GM12878 (cell line): Measurements from ENCODE around the gene CPNE4. TPM values are rescaled to one million over a fixed set of nuclear protein-coding genes. Genes with fewer than 3 reads are reported as not detected.

Source experiments
- ATAC-seq: fragments of 200-7000 bp; cut with Tn5 transposase; 3 replicates; pipeline ENCODE4 v1.9.1; 2020; ENCODE audit warnings: mild to moderate bottlenecking, moderate library complexity
- BruUV-seq: library from RNA; stranded (reverse); fragments of 400-500 nt; replicated peaks from 2 replicates; lab custom pipeline; 2021; lab: Mats Ljungman, UMichigan
- CTCF ChIA-PET: fragments of 300-600 bp; sonication (Branson Sonifier 250); formaldehyde crosslinking; extraction: SDS; loops from one replicate; lab custom pipeline; 2021; ENCODE audit warnings: inconsistent platforms; lab: Yijun Ruan, JAX
- POLR2A ChIA-PET: fragments of 350-600 bp; formaldehyde crosslinking; extraction: SDS; loops from one replicate; lab custom pipeline; 2021; ENCODE audit warnings: inconsistent platforms; lab: Charles Lee
- RAD21 ChIA-PET: fragments of 300-600 bp; sonication (Branson Sonifier 250); formaldehyde crosslinking; loops from one replicate; lab custom pipeline; 2023; ENCODE audit warnings: antibody characterized with exemption; ENCODE audit not compliant: unreplicated experiment; lab: Charles Lee
- SMC1A ChIA-PET: fragments of 300-600 bp; sonication (Branson Sonifier 250); formaldehyde crosslinking; loops from one replicate; lab custom pipeline; 2023; ENCODE audit not compliant: unreplicated experiment, uncharacterized antibody; lab: Charles Lee
- DNase-seq: peaks from one replicate; pipeline ENCODE4 v3.0.0-alpha.2; 2011; ENCODE audit warnings: low read depth, low spot score
- FAIRE-seq: peaks from 3 replicates; lab custom pipeline; 2011; peaks lifted over from hg19 to GRCh38; lab: Jason Lieb, UNC
- H2AFZ ChIP-seq: 2 replicates; pipeline ENCODE4 v1.6.0; 2011; ENCODE audit warnings: low read depth, low read length, control low read depth; ENCODE audit not compliant: control insufficient read depth
- H3K27ac ChIP-seq: 2 replicates; pipeline ENCODE4 v1.5.1; 2011; ENCODE audit warnings: control low read depth; ENCODE audit not compliant: control insufficient read depth, insufficient read depth
- H3K27me3 ChIP-seq, 2 experiments: replicated peaks in 1 of 2; 2 replicates each; pipeline versions ENCODE4 v1.6.0 to v1.6.1; 2011; ENCODE audit warnings: low read length in 1 of 2; ENCODE audit not compliant: control insufficient read depth in 2 of 2, insufficient read depth in 2 of 2
- H3K36me3 ChIP-seq, 2 experiments: 2 replicates each; pipeline ENCODE4 v1.5.1; 2011; ENCODE audit warnings: low read length in 1 of 2; ENCODE audit not compliant: control insufficient read depth in 2 of 2, insufficient read depth in 2 of 2
- H3K4me1 ChIP-seq: 2 replicates; pipeline ENCODE4 v1.6.1; 2011; ENCODE audit warnings: mild to moderate bottlenecking, low read length, moderate library complexity, mixed read lengths; ENCODE audit not compliant: control insufficient read depth, insufficient read depth
- H3K4me2 ChIP-seq: 2 replicates; pipeline ENCODE4 v1.6.0; 2011; ENCODE audit warnings: control low read depth; ENCODE audit not compliant: control insufficient read depth, insufficient read depth
- H3K4me3 ChIP-seq: fragments of 200-600 bp; sonication (generic); 2 replicates; pipeline ENCODE4 v1.5.1; 2016
- H3K79me2 ChIP-seq: 2 replicates; pipeline ENCODE4 v1.6.0; 2011; ENCODE audit warnings: low read length; ENCODE audit not compliant: control insufficient read depth, insufficient read depth
- H3K9ac ChIP-seq: 2 replicates; pipeline ENCODE4 v1.8.0; 2011; ENCODE audit warnings: low read length, control low read depth, mixed read lengths; ENCODE audit not compliant: control insufficient read depth, insufficient read depth
- H3K9me3 ChIP-seq: replicated peaks from 3 replicates; pipeline ENCODE4 v1.5.1; 2011; ENCODE audit warnings: mild to moderate bottlenecking, low read length; ENCODE audit not compliant: control insufficient read depth, insufficient read depth
- H4K20me1 ChIP-seq: 2 replicates; pipeline ENCODE4 v1.6.0; 2011; ENCODE audit not compliant: control insufficient read depth, insufficient read depth
- BCL3 ChIP-seq: IDR thresholded peaks from 2 replicates; pipeline ENCODE4 v1.6.1; 2011; ENCODE audit warnings: borderline replicate concordance, low read depth, mild to moderate bottlenecking, moderate library complexity, low read length; ENCODE audit not compliant: insufficient read depth, poor library complexity, severe bottlenecking
- CTCF ChIP-seq, 3 experiments: IDR thresholded peaks in 2 of 3; conservative IDR thresholded peaks in 1 of 3; 2 replicates each; pipeline ENCODE4 v1.5.1; 2011; ENCODE audit warnings: low read depth in 3 of 3, low read length in 3 of 3, mild to moderate bottlenecking in 3 of 3, control low read depth in 2 of 3, moderate library complexity in 2 of 3, inconsistent platforms in 1 of 3, mixed read lengths in 1 of 3; ENCODE audit not compliant: control insufficient read depth in 2 of 3, insufficient read depth in 1 of 3; ENCODE audit errors: extremely low read depth in 1 of 3
- EP300 ChIP-seq, 2 experiments: fragments of 150-350 bp in 1 of 2; IDR thresholded peaks; 2 replicates each; pipeline ENCODE4 v1.6.1; 2011 to 2012; ENCODE audit warnings: low read depth in 2 of 2, low read length in 2 of 2, borderline replicate concordance in 1 of 2, improper control_type of control experiment in 1 of 2, inconsistent platforms in 1 of 2; ENCODE audit not compliant: control insufficient read depth in 1 of 2
- RAD21 ChIP-seq: IDR thresholded peaks from 2 replicates; pipeline ENCODE4 v1.6.1; 2011; ENCODE audit warnings: mild to moderate bottlenecking, low read depth, low read length, moderate library complexity; ENCODE audit not compliant: insufficient read depth
- RFX5 ChIP-seq: IDR thresholded peaks from 2 replicates; pipeline ENCODE4 v1.6.1; 2011; ENCODE audit warnings: low read depth, low read length, improper control_type of control experiment
- SMC3 ChIP-seq: IDR thresholded peaks from 2 replicates; pipeline ENCODE4 v1.6.1; 2011; ENCODE audit warnings: low read length, improper control_type of control experiment, borderline replicate concordance
- YY1 ChIP-seq: IDR thresholded peaks from 2 replicates; pipeline ENCODE4 v1.6.1; 2011; ENCODE audit warnings: low read depth, mild to moderate bottlenecking, low read length
- WGBS: methylation state at CpG from one replicate; pipeline ENCODE4 v1.1.6; 2016; ENCODE audit warnings: low lambda C conversion rate; ENCODE audit not compliant: insufficient replicate concordance, insufficient coverage; ENCODE audit errors: missing lambda C conversion rate; 5-methylcytosine and 5-hydroxymethylcytosine counted together
- in situ Hi-C: fragments of 300-500 bp; cut with MboI; formaldehyde crosslinking; loops from 9 replicates; pipeline ENCODE4 v1.14.3; 2018; ENCODE audit warnings: mixed read lengths
- intact Hi-C: fragments of 100-400 bp; cut with micrococcal nuclease; formaldehyde crosslinking; loops from one replicate; pipeline ENCODE4 v1.14.2; 2022; ENCODE audit not compliant: unreplicated experiment
- polyA plus RNA-seq, 11 experiments: library from polyadenylated mRNA; depleted of rRNA in 4 of 11; unstranded in 6 of 11; stranded (reverse) in 5 of 11; fragments of >200 nt; fragmentation: Nextera tagmentation in 4 of 11; fragmentation: Illumina TruSeq in 1 of 11; extraction: Ambion mirVana in 4 of 11; extraction: Trizol in 1 of 11; gene quantifications; 1 replicate in 1 of 11; 2 replicates in 10 of 11; pipeline versions ENCODE4 v1.2.1 to v1.2.3, GENCODE V29; 2011 to 2016; ENCODE audit warnings: inconsistent platforms in 2 of 11, missing spikeins in 2 of 11, low read depth in 1 of 11
- total RNA-seq, 4 experiments: library from RNA; depleted of rRNA in 3 of 4; stranded (reverse); fragments of >200 nt in 3 of 4; fragmentation: Illumina TruSeq in 1 of 4; extraction: Trizol in 1 of 4; gene quantifications; 2 replicates each; pipeline versions ENCODE4 v1.2.1 to v1.2.3, GENCODE V29; 2013 to 2021

The CPNE4 gene
- total and polyA plus RNA-seq, 10 of the 15 experiments (the other 5 are each of a cell fraction or from before 2014, with no cell fraction given) = 0.17 to 1.9 (median 0.48) TPM; not detected in 1

GRCh38 chr3:131550562-131551465, 484.0 kb downstream of the CPNE4 start (continued):
- TF ChIP-seq EP300 (IDR thresholded peaks at IDR 0.05; ENCODE audit: borderline replicate concordance in 1 of 2, control insufficient read depth in 1 of 2, low read depth in 2 of 2, low read length in 2 of 2) = no peak
- TF ChIP-seq BCL3 = no peak

GRCh38 chr3:131549340-131549739, 485.5 kb downstream of the CPNE4 start:
- Histone ChIP-seq H3K27me3 (no peaks in the 10 kb centered on the region), H3K27ac (no peak overlapping the region), H3K9me3 (no peaks in the 10 kb centered on the region), H3K4me3 (no peak overlapping the region), H2AFZ (no peak overlapping the region), H3K9ac (no peak overlapping the region), H3K4me1 (peaks cover 14% of the 10 kb centered on the region), H4K20me1 (no peaks in the 10 kb centered on the region), H3K36me3 (no peaks in the 10 kb centered on the region), H3K79me2 (no peaks in the 10 kb centered on the region), H3K4me2 (no peak overlapping the region)
- FAIRE-seq = no peak
- WGBS = 65% methylated on average over 1 of the region's 1 CpG
- peak; percentile 70 to 76 (median 73) for TF ChIP-seq CTCF (IDR thresholded peaks at IDR 0.05 in 2 of 3, conservative IDR thresholded peaks at IDR 0.05 in 1 of 3; ENCODE audit: control insufficient read depth in 2 of 3, extremely low read depth in 1 of 3, insufficient read depth in 1 of 3, low read depth in 3 of 3, low read length in 3 of 3)
- no peak for TF ChIP-seq RFX5
- TF ChIP-seq RAD21 = peak; percentile 78
- peak; percentile 93 for TF ChIP-seq SMC3
- 0 out of 2 replicates have a peak, but pooled peaks have one; percentile 17 for TF ChIP-seq YY1
- in situ Hi-C loops (no loop called here), intact Hi-C loops (loop anchor here (1.0 to 10.0 kb wide), 4 partner anchors 245 to 635 kb away; no protein-coding TSS in a partner anchor)
- ATAC-seq = peak; percentile 20; the same call in 1 of the 3 replicates
- RAD21 ChIA-PET = interaction anchor here (0.6 to 4.7 kb wide), 21 partner anchors 12 to 517 kb away, joined by 3 to 54 read pairs (median 5); partner anchors contain the start of gene CPNE4
- SMC1A ChIA-PET = interaction anchor here (0.6 to 6.1 kb wide), 41 partner anchors 8 to 517 kb away, joined by 3 to 74 read pairs (median 4); no protein-coding TSS in a partner anchor
- no peak for DNase-seq
- POLR2A ChIA-PET = no interaction called here
- BruUV-seq = no TSS peak
- CTCF ChIA-PET = interaction anchor here (0.6 to 6.0 kb wide), 48 partner anchors 8 to 658 kb away, joined by 3 to 88 read pairs (median 4); partner anchors contain the start of gene CPNE4
